HepG2 (cell line): ENCODE results near the gene UNC13D. TPM values are rescaled to one million over a fixed set of nuclear protein-coding genes. Genes with fewer than 3 reads are reported as not detected.
A peak's percentile ranks its signal among the peaks of the same experiment; 100 is the strongest.

ENCODE experiments used
- HOXA3 ChIP-seq: sonication (generic); formaldehyde crosslinking; IDR thresholded peaks from 2 replicates; pipeline ENCODE4 v1.5.0; 2020; ENCODE audit warnings: missing genetic modification reagents
- KIAA2018 ChIP-seq: sonication (generic); formaldehyde crosslinking; IDR thresholded peaks from 2 replicates; pipeline ENCODE4 v1.5.0; 2020; ENCODE audit warnings: mild to moderate bottlenecking, missing genetic modification reagents, borderline replicate concordance
- KLF15 ChIP-seq: sonication (generic); formaldehyde crosslinking; IDR thresholded peaks from 2 replicates; pipeline ENCODE4 v1.8.1; 2023; ENCODE audit warnings: borderline replicate concordance, mild to moderate bottlenecking, inconsistent platforms, missing genetic modification reagents, mixed read lengths
- KLF16 ChIP-seq, 2 experiments: sonication (generic) in 1 of 2; formaldehyde crosslinking in 1 of 2; IDR thresholded peaks; 2 replicates each; pipeline versions ENCODE4 v1.6.1 to v1.8.0; 2016 to 2023; ENCODE audit warnings: missing genetic modification reagents in 2 of 2, missing compliant biosample characterization in 1 of 2
- RBM39 ChIP-seq: fragments of 200-400 bp; formaldehyde crosslinking; IDR thresholded peaks from one replicate; pipeline ENCODE4 v1.6.1; 2018; ENCODE audit warnings: antibody characterized with exemption, mild to moderate bottlenecking, low read depth, low read length; ENCODE audit not compliant: poor library complexity, severe bottlenecking
- SMAD9 ChIP-seq: sonication (generic); formaldehyde crosslinking; IDR thresholded peaks from 2 replicates; pipeline ENCODE4 v1.5.1; 2020; ENCODE audit warnings: mild to moderate bottlenecking, missing genetic modification reagents
- TERF1 ChIP-seq: sonication (generic); formaldehyde crosslinking; IDR thresholded peaks from 2 replicates; pipeline ENCODE4 v1.8.0; 2022; ENCODE audit warnings: mild to moderate bottlenecking, missing genetic modification reagents, moderate library complexity
- ZFP36L1 ChIP-seq: sonication (generic); formaldehyde crosslinking; IDR thresholded peaks from 2 replicates; pipeline ENCODE4 v1.8.0; 2022; ENCODE audit warnings: mild to moderate bottlenecking, missing genetic modification reagents, moderate library complexity
- ZNF589 ChIP-seq: sonication (generic); formaldehyde crosslinking; conservative IDR thresholded peaks from 2 replicates; pipeline ENCODE4 v1.8.0; 2022; ENCODE audit warnings: mild to moderate bottlenecking, moderate library complexity, missing genetic modification reagents
- ZNF790 ChIP-seq: sonication (generic); formaldehyde crosslinking; IDR thresholded peaks from 2 replicates; pipeline ENCODE4 v1.8.0; 2022; ENCODE audit warnings: missing genetic modification reagents, mild to moderate bottlenecking, borderline replicate concordance
- polyA plus RNA-seq, 8 experiments: library from polyadenylated mRNA; depleted of rRNA in 3 of 8; stranded (reverse) in 7 of 8; unstranded in 1 of 8; fragments of >200 nt; fragmentation: Illumina TruSeq in 4 of 8; extraction: Trizol in 4 of 8; gene quantifications; 2 replicates each; pipeline versions ENCODE4 v1.2.1 to v1.2.3, GENCODE V29; 2011 to 2016; ENCODE audit warnings: low read depth in 4 of 8, missing spikeins in 1 of 8, mixed read lengths in 1 of 8; ENCODE audit not compliant: insufficient read depth in 1 of 8
- total RNA-seq, 5 experiments: library from RNA; depleted of rRNA; stranded (reverse); fragments of >200 nt; fragmentation: Illumina TruSeq; extraction: Trizol; gene quantifications; 2 replicates each; pipeline ENCODE4 v1.2.3, GENCODE V29; 2016; ENCODE audit warnings: low read depth in 1 of 5
- TF ChIP-seq, protein P1 (sequence below): IDR thresholded peaks from 2 replicates; pipeline ENCODE4 v1.6.1; 2016; ENCODE audit warnings: low read depth
- TF ChIP-seq, protein P2 (sequence below): sonication (generic); formaldehyde crosslinking; IDR thresholded peaks from 2 replicates; pipeline ENCODE4 v1.4.0; 2020; ENCODE audit warnings: missing genetic modification reagents

UNC13D gene
- total and polyA plus RNA-seq, 2 of the 13 experiments (the other 11 are each of a cell fraction or from before 2014, with no cell fraction given) = 29.7 to 42.7 TPM

DNA sequence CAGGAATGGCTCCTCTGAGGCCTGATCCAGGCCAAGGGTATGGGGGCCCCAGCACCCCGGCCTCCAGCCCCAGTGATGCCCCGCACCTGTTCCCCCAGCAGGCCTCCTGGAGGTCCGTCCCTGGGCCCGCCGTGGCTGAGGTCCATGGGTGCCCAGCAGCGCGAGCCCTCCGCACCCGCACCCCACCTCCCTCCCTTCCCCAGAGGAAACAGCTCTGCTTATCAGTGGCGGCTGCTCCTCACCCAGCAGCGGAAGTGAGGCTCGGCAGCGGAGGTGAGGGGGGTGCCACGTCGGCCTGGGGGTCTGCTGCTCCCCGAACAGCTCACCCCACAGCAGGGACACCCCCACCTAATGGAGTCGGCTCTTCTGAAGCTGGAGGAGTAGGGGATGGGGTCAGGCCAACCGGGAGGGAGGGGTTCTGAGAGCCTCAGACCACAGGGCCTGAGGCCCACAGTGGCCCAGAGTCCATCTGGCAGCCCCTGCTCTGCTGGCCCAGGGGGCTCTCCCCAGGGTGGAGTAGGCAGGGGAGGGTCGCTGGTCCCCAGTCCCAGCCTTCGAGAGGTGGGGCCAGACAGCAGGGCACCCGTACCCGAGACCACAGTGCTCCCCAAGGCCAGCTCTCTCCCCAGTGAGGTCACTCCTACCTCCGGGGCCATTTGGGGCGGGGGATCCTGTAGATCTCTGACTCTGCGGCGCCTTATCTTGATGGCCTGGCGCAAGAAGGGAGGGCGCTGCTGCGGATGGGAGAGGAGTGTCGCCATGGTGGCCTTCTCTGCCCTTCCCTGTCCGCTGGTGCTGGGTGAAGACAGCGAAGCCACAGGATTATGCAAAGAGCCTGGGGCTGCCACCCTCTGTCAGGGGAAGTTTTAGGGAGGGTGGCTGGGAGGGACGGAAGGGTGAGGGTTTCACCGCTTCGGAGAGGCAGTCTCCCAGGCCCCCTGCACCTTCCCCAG lies at the start of gene UNC13D (continued):
- no peak for TF ChIP-seq KIAA2018 (CRISPR knock-in tag)
- TF ChIP-seq ZNF790 = no peak
- peak; percentile 60 for TF ChIP-seq HOXA3 (CRISPR knock-in tag)
- peak; percentile 7 to 48; a peak in 2 of 4 replicates for TF ChIP-seq KLF16 (CRISPR knock-in tag; IDR thresholded peaks at IDR 0.05)
- TF ChIP-seq ZNF589 (CRISPR knock-in tag) = no peak; the same call in 1 of the 2 replicates
- no peak for TF ChIP-seq TERF1
- TF ChIP-seq, protein P1, sequence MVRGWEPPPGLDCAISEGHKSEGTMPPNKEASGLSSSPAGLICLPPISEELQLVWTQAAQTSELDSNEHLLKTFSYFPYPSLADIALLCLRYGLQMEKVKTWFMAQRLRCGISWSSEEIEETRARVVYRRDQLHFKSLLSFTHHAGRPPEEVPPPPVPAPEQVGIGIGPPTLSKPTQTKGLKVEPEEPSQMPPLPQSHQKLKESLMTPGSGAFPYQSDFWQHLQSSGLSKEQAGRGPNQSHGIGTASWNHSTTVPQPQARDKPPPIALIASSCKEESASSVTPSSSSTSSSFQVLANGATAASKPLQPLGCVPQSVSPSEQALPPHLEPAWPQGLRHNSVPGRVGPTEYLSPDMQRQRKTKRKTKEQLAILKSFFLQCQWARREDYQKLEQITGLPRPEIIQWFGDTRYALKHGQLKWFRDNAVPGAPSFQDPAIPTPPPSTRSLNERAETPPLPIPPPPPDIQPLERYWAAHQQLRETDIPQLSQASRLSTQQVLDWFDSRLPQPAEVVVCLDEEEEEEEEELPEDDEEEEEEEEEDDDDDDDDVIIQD (CRISPR knock-in tag) = no peak
- no peak for TF ChIP-seq RBM39
- TF ChIP-seq, protein P2, sequence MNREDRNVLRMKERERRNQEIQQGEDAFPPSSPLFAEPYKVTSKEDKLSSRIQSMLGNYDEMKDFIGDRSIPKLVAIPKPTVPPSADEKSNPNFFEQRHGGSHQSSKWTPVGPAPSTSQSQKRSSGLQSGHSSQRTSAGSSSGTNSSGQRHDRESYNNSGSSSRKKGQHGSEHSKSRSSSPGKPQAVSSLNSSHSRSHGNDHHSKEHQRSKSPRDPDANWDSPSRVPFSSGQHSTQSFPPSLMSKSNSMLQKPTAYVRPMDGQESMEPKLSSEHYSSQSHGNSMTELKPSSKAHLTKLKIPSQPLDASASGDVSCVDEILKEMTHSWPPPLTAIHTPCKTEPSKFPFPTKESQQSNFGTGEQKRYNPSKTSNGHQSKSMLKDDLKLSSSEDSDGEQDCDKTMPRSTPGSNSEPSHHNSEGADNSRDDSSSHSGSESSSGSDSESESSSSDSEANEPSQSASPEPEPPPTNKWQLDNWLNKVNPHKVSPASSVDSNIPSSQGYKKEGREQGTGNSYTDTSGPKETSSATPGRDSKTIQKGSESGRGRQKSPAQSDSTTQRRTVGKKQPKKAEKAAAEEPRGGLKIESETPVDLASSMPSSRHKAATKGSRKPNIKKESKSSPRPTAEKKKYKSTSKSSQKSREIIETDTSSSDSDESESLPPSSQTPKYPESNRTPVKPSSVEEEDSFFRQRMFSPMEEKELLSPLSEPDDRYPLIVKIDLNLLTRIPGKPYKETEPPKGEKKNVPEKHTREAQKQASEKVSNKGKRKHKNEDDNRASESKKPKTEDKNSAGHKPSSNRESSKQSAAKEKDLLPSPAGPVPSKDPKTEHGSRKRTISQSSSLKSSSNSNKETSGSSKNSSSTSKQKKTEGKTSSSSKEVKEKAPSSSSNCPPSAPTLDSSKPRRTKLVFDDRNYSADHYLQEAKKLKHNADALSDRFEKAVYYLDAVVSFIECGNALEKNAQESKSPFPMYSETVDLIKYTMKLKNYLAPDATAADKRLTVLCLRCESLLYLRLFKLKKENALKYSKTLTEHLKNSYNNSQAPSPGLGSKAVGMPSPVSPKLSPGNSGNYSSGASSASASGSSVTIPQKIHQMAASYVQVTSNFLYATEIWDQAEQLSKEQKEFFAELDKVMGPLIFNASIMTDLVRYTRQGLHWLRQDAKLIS = 0 out of 2 replicates have a peak, but pooled peaks have one; percentile 32
- TF ChIP-seq SMAD9 (CRISPR knock-in tag) = no peak
- no peak; the same call in 1 of the 2 replicates for TF ChIP-seq ZFP36L1 (CRISPR knock-in tag)
- TF ChIP-seq KLF15 (CRISPR knock-in tag) = no peak
